Mesenchymal stem cell (in vitro differentiated cells and primary cell): Measurements from ENCODE around the gene OSMR.
"Not testable (repeated sequence)": the region's sequence is repeated elsewhere in the genome, so short reads cannot be mapped to it uniquely, and the experiment has no call there.

Experiments used
- DNase-seq: peaks from one replicate; pipeline ENCODE4 v3.0.0-alpha.2; 2013
- H2AFZ ChIP-seq: one replicate; pipeline ENCODE4 v1.6.1; 2013; ENCODE audit warnings: low read depth, mild to moderate bottlenecking, control low read depth, inconsistent platforms, low read length, moderate library complexity
- H2AK5ac ChIP-seq: 2 replicates; pipeline ENCODE4 v1.6.1; 2013; ENCODE audit warnings: low read length, moderate library complexity, mild to moderate bottlenecking, inconsistent platforms; ENCODE audit not compliant: severe bottlenecking
- H2BK120ac ChIP-seq: one replicate; pipeline ENCODE4 v1.6.1; 2013; ENCODE audit warnings: low read depth, mild to moderate bottlenecking, inconsistent platforms, low read length, moderate library complexity
- H2BK12ac ChIP-seq, 2 experiments: one replicate each; pipeline ENCODE4 v1.6.1; 2013; ENCODE audit warnings: inconsistent platforms in 2 of 2, low read length in 2 of 2, mild to moderate bottlenecking in 2 of 2, moderate library complexity in 2 of 2, control low read depth in 1 of 2
- H2BK15ac ChIP-seq: one replicate; pipeline ENCODE4 v1.6.1; 2013; ENCODE audit warnings: mild to moderate bottlenecking, low read depth, inconsistent platforms; ENCODE audit not compliant: poor library complexity, severe bottlenecking
- H2BK5ac ChIP-seq: 2 replicates; pipeline ENCODE4 v1.6.1; 2013; ENCODE audit warnings: low read depth, mild to moderate bottlenecking, low read length, control low read depth, inconsistent platforms; ENCODE audit not compliant: poor library complexity, severe bottlenecking
- H3K14ac ChIP-seq, 2 experiments: one replicate each; pipeline ENCODE4 v1.6.1; 2013; ENCODE audit warnings: inconsistent platforms in 2 of 2, low read length in 2 of 2, control low read depth in 1 of 2, mild to moderate bottlenecking in 1 of 2, moderate library complexity in 1 of 2
- H3K18ac ChIP-seq, 2 experiments: one replicate each; pipeline ENCODE4 v1.6.1; 2013; ENCODE audit warnings: inconsistent platforms in 2 of 2, low read length in 2 of 2, control low read depth in 1 of 2, low read depth in 1 of 2, mild to moderate bottlenecking in 1 of 2
- H3K23ac ChIP-seq, 2 experiments: one replicate each; pipeline ENCODE4 v1.6.1; 2013; ENCODE audit warnings: inconsistent platforms in 2 of 2, low read length in 2 of 2, mild to moderate bottlenecking in 2 of 2, moderate library complexity in 2 of 2, control low read depth in 1 of 2
- H3K27ac ChIP-seq: 2 replicates; pipeline ENCODE4 v1.5.1; 2013; ENCODE audit warnings: mild to moderate bottlenecking, moderate library complexity, low read length, control low read depth, inconsistent platforms; ENCODE audit not compliant: poor library complexity, severe bottlenecking
- H3K27me3 ChIP-seq, 2 experiments: 2 replicates each; pipeline versions ENCODE4 v1.6.1 to v1.7.0; 2013; ENCODE audit warnings: low read length in 2 of 2, mild to moderate bottlenecking in 2 of 2, moderate library complexity in 2 of 2, control low read depth in 1 of 2, inconsistent platforms in 1 of 2; ENCODE audit not compliant: control insufficient read depth in 1 of 2, insufficient read depth in 1 of 2
- H3K36me3 ChIP-seq, 2 experiments: 2 replicates each; pipeline versions ENCODE4 v1.6.1 to v1.7.0; 2013; ENCODE audit warnings: low read length in 2 of 2, control low read depth in 1 of 2, inconsistent platforms in 1 of 2, low read depth in 1 of 2, mild to moderate bottlenecking in 1 of 2; ENCODE audit not compliant: insufficient read depth in 2 of 2, control insufficient read depth in 1 of 2
- H3K4ac ChIP-seq, 2 experiments: one replicate each; pipeline ENCODE4 v1.6.1; 2013; ENCODE audit warnings: inconsistent platforms in 2 of 2, low read length in 2 of 2, mild to moderate bottlenecking in 2 of 2, moderate library complexity in 2 of 2, control low read depth in 1 of 2, low read depth in 1 of 2
- H3K4me1 ChIP-seq: 2 replicates; pipeline ENCODE4 v1.6.1; 2013; ENCODE audit warnings: low read depth, low read length, control low read depth; ENCODE audit not compliant: control insufficient read depth, insufficient read depth
- H3K4me2 ChIP-seq: 2 replicates; pipeline ENCODE4 v1.6.1; 2013; ENCODE audit warnings: low read length, mild to moderate bottlenecking, inconsistent platforms; ENCODE audit not compliant: poor library complexity, severe bottlenecking
- H3K4me3 ChIP-seq, 2 experiments: 2 replicates each; pipeline versions ENCODE4 v1.5.1 to v1.7.0; 2013; ENCODE audit warnings: low read length in 2 of 2, mild to moderate bottlenecking in 2 of 2, control low read depth in 1 of 2, low read depth in 1 of 2; ENCODE audit not compliant: insufficient read depth in 1 of 2
- H3K79me1 ChIP-seq: replicated peaks from 2 replicates; pipeline ENCODE4 v1.6.1; 2013; ENCODE audit warnings: mild to moderate bottlenecking, control low read depth, low read length, inconsistent platforms; ENCODE audit not compliant: poor library complexity, severe bottlenecking
- H3K9ac ChIP-seq: 2 replicates; pipeline ENCODE4 v1.7.0; 2013; ENCODE audit warnings: mild to moderate bottlenecking, low read length, moderate library complexity
- H3K9me3 ChIP-seq: 2 replicates; pipeline ENCODE4 v1.7.0; 2013; ENCODE audit warnings: mild to moderate bottlenecking, low read length; ENCODE audit not compliant: control insufficient read depth
- H4K8ac ChIP-seq: one replicate; pipeline ENCODE4 v1.6.1; 2013; ENCODE audit warnings: inconsistent platforms, mild to moderate bottlenecking, low read length, moderate library complexity
- H4K91ac ChIP-seq: one replicate; pipeline ENCODE4 v1.6.1; 2013; ENCODE audit warnings: mild to moderate bottlenecking, low read length, inconsistent platforms
- WGBS: methylation state at CpG from one replicate; pipeline ENCODE4 v1.1.7; 2013; ENCODE audit warnings: mixed read lengths; 5-methylcytosine and 5-hydroxymethylcytosine counted together

Gene OSMR

DNA sequence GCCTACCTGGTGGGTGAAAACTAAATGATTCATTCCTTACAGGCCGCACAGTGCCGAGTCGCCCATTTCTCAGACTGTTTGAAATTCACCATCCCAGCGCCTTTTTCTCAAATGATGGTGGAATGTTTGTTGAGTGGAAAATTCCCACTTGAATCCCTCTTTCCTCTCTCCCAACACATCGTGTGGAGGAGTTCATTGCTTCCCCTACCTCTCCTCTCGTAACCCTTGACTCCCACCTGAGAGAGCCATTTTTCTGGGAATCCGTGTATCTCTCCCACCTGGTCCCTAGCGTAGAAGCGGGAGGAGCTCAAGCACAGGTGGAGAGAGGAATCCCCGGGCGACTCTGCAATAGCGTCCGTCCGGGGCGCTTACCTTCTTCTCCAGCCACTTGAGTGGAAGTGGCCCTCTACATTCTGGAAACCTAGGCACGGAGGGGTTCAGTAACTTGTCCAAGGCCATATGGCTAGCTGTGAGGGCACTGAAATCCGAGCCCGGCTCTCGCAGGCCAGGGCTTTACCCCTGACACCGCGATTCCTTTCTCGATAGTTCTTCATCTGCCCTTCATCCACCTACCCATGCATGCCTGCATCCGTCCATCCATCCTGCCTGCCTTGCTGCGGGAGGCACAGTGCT, 683 bp downstream of the OSMR start:
- H3K4me3 ChIP-seq: peak overlapping the region; percentile 88 to 94
- H2BK5ac ChIP-seq: peak overlapping the region; percentile 95
- peak overlapping the region; percentile 100 for H4K91ac ChIP-seq
- peak overlapping the region; percentile 5 for H2AFZ ChIP-seq
- peak overlapping the region; percentile 72 for H3K4me2 ChIP-seq
- H2BK12ac ChIP-seq: peak overlapping the region; percentile 81 to 96
- peak overlapping the region; percentile 99 for H2BK120ac ChIP-seq
- peak overlapping the region; percentile 97 for H3K4ac ChIP-seq
- peak overlapping the region; percentile 99 for H2BK15ac ChIP-seq
- H3K14ac ChIP-seq: peak overlapping the region in 1 of 2 experiments; percentile 99
- H3K23ac ChIP-seq: peak overlapping the region; percentile 91 to 94
- H3K9me3 ChIP-seq: no peaks in the 10 kb centered on the region
- H3K4me1 ChIP-seq: peaks cover 9% of the 10 kb centered on the region
- peaks cover 21% of the 10 kb centered on the region for H3K79me1 ChIP-seq
- 13% methylated on average over 17 of the region's 24 CpGs for WGBS
- peak overlapping the region; percentile 97 for H3K9ac ChIP-seq
- H3K36me3 ChIP-seq: peaks cover 5 to 53% of the 10 kb centered on the region in 2 experiments
- H2AK5ac ChIP-seq: peak overlapping the region; percentile 62
- peak; percentile 39 for DNase-seq
- peak overlapping the region; percentile 89 for H4K8ac ChIP-seq
- peak overlapping the region; percentile 98 to 100 for H3K18ac ChIP-seq
- peak overlapping the region; percentile 65 for H3K27ac ChIP-seq
- no peaks in the 10 kb centered on the region for H3K27me3 ChIP-seq

GRCh38 chr5:38847559-38848347, 1.9 kb downstream of the OSMR start:
- H3K9me3 ChIP-seq: no peaks in the 10 kb centered on the region
- H4K8ac ChIP-seq: peak overlapping the region; percentile 24
- no peak overlapping the region for H2AK5ac ChIP-seq
- 69% methylated on average over 8 of the region's 9 CpGs for WGBS
- H3K18ac ChIP-seq: peak overlapping the region; percentile 14 to 29
- no peak overlapping the region for H3K4ac ChIP-seq
- peak overlapping the region; percentile 41 for H3K4me2 ChIP-seq
- H3K4me1 ChIP-seq: peaks cover 7% of the 10 kb centered on the region
- peak; percentile 46 for DNase-seq
- H3K14ac ChIP-seq: no peak overlapping the region
- H2BK120ac ChIP-seq: no peak overlapping the region
- no peaks in the 10 kb centered on the region for H3K27me3 ChIP-seq
- no peak overlapping the region for H2BK5ac ChIP-seq
- H3K23ac ChIP-seq: no peak overlapping the region
- no peak overlapping the region for H3K27ac ChIP-seq
- H2AFZ ChIP-seq: no peak overlapping the region
- peaks cover 3 to 51% of the 10 kb centered on the region in 2 experiments for H3K36me3 ChIP-seq
- no peak overlapping the region for H4K91ac ChIP-seq
- peak overlapping the region in 1 of 2 experiments; percentile 94 for H3K4me3 ChIP-seq
- peaks cover 18% of the 10 kb centered on the region for H3K79me1 ChIP-seq
- H3K9ac ChIP-seq: peak overlapping the region; percentile 97
- H2BK15ac ChIP-seq: no peak overlapping the region
- H2BK12ac ChIP-seq: no peak overlapping the region

DNA sequence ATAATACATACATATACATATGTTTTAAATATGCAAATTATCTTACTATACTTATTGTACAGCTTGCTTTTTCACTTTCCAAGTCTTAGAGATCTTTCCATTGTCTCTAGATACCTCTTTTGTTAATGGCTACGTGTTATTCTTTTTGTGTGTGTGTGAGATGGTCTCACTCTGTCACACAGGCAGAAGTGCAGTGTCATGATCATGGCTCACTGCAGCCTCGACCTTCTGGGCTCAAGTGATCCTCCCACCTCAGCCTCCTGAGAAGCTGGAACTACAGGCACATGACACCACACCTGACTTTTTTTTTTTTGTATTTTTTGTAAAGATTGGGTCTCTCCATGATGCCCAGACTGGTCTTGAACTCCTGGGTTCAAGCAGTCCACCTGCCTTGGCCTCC, 2.8 kb downstream of the OSMR start:
- Histone ChIP-seq H2BK12ac (no peak overlapping the region), H3K18ac (no peak overlapping the region), H3K27me3 (no peaks in the 10 kb centered on the region), H3K23ac (no peak overlapping the region), H3K4ac (no peak overlapping the region), H2BK15ac (no peak overlapping the region), H3K9me3 (no peaks in the 10 kb centered on the region), H3K4me2 (no peak overlapping the region), H2AK5ac (no peak overlapping the region), H3K4me3 (peak overlapping the region in 1 of 2 experiments; percentile 94), H2AFZ (no peak overlapping the region), H3K27ac (no peak overlapping the region), H4K8ac (no peak overlapping the region), H3K14ac (no peak overlapping the region), H3K36me3 (peaks cover 3 to 49% of the 10 kb centered on the region in 2 experiments), H2BK5ac (no peak overlapping the region), H2BK120ac (no peak overlapping the region), H3K9ac (peak overlapping the region; percentile 97), H3K4me1 (peaks cover 7% of the 10 kb centered on the region), H3K79me1 (peaks cover 16% of the 10 kb centered on the region), H4K91ac (no peak overlapping the region)
- WGBS: 100% methylated on average over 1 of the region's 2 CpGs
- no peak for DNase-seq

DNA sequence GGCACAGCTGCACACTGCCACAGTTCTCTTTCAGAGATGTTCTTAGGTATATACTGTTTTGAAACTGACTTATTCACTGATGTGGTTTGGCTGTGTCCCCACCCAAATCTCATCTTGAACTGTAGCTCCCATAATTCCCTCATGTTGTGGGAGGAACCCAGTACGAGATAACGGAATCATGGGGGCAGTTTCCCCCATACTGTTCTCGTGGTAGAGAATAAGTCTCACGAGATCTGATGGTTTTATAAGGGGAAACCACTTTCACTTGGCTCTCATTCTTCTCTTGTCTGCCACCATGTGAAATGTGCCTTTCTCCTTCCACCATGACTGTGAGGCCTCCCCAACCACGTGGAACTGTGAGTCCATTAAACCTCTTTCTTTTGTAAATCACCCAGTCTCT, 5.8 kb downstream of the OSMR start:
- H3K9me3 ChIP-seq, H4K91ac ChIP-seq, DNase-seq, H2BK12ac ChIP-seq, H2AFZ ChIP-seq, H3K4ac ChIP-seq, H2BK120ac ChIP-seq, H3K4me3 ChIP-seq, H2BK15ac ChIP-seq, H2AK5ac ChIP-seq, H2BK5ac ChIP-seq, H3K9ac ChIP-seq, H3K4me2 ChIP-seq, H3K27me3 ChIP-seq, H3K23ac ChIP-seq, H3K27ac ChIP-seq, H3K4me1 ChIP-seq: not testable (repeated sequence)
- Histone ChIP-seq H4K8ac (peak overlapping the region; percentile 55), H3K79me1 (peaks cover 30% of the 10 kb centered on the region), H3K36me3 (peaks cover 10 to 64% of the 10 kb centered on the region in 2 experiments), H3K14ac (peak overlapping the region in 1 of 2 experiments; percentile 22), H3K18ac (peak overlapping the region in 1 of 2 experiments; percentile 56)
- 86% methylated on average over 5 of the region's 5 CpGs for WGBS
